Ovary (tissue), 3 donors: ENCODE data around the gene MDFI.

Experiments used
- CTCF ChIP-seq, 3 donors: fragments of 450-650 bp in 2 of 3; fragments of 200-600 bp in 1 of 3; IDR thresholded peaks; one replicate each; pipeline versions ENCODE4 v1.5.1 to v1.8.0; 2016 to 2022; ENCODE audit warnings: antibody characterized with exemption in 3 of 3, mild to moderate bottlenecking in 1 of 3
- POLR2A ChIP-seq: fragments of 450-650 bp; IDR thresholded peaks from one replicate; pipeline ENCODE4 v1.6.1; 2017; ENCODE audit warnings: antibody characterized with exemption, mild to moderate bottlenecking, moderate library complexity
- donor health status: DM: no; HTN: no; CAD: no.

- no peak for TF ChIP-seq POLR2A
- no peak for TF ChIP-seq CTCF (IDR thresholded peaks at IDR 0.05)
Observed at GRCh38 chr6:41626917-41627316, 11.4 kb upstream of the MDFI start.
